ENCODE data around the gene ACTN1. TPM values are rescaled to one million over a fixed set of nuclear protein-coding genes. Genes with fewer than 3 reads are reported as not detected.

Gene ACTN1
- total RNA-seq, 1 experiment from 2014 or later = 212 TPM

- DNase-seq (ENCODE audit: low read depth, low spot score) = no peak
- Histone ChIP-seq H3K4me3 (ENCODE audit: low read depth in 2 of 2, low read length in 2 of 2) (no peak overlapping the region), H3K27me3 (ENCODE audit: control insufficient read depth, insufficient read depth, low read length) (no peaks in the 10 kb centered on the region), H3K4me1 (ENCODE audit: control insufficient read depth, insufficient read depth, low read length) (peaks cover 7% of the 10 kb centered on the region), H3K36me3 (ENCODE audit: control insufficient read depth, insufficient read depth, low read length) (no peaks in the 10 kb centered on the region), H3K9me3 (ENCODE audit: control insufficient read depth, insufficient read depth, low read depth, low read length) (no peaks in the 10 kb centered on the region), H3K27ac (ENCODE audit: low read length) (no peak overlapping the region)
- ChIA-PET CTCF (interaction anchor here (0.6 kb wide), 1 partner anchor 10 kb away, joined by 4 read pairs; no protein-coding TSS in a partner anchor), POLR2A (no interaction called here)
- in situ Hi-C loops (cut with HindIII; ENCODE audit: low pct_unique_long_range_greater_than_20kb, low sequenced_read_pairs) (no loop called here), intact Hi-C loops (cut with micrococcal nuclease; ENCODE audit: unreplicated experiment) (no loop called here)
- no peak for ATAC-seq
- no TSS peak for BruUV-seq (replicated peaks)
- TF ChIP-seq REST (IDR thresholded peaks at IDR 0.05; ENCODE audit: insufficient read depth in 1 of 2, low read depth in 2 of 2, low read length in 1 of 2) (no peak), SIN3A (IDR thresholded peaks at IDR 0.05; ENCODE audit: borderline replicate concordance, insufficient read depth, low read depth, low read length) (no peak), POLR2AphosphoS5 (IDR thresholded peaks at IDR 0.05; ENCODE audit: low read depth, low read length) (no peak), TCF7L2 (IDR thresholded peaks at IDR 0.05; ENCODE audit: low read depth, low read length) (no peak), CTCF (IDR thresholded peaks at IDR 0.05) (no peak)
Observed at GRCh38 chr14:69012256-69012953, 33.3 kb upstream of the ACTN1 start.

- TF ChIP-seq TCF7L2 (IDR thresholded peaks at IDR 0.05; ENCODE audit: low read depth, low read length) = no peak
- no peak for TF ChIP-seq SIN3A (IDR thresholded peaks at IDR 0.05; ENCODE audit: borderline replicate concordance, insufficient read depth, low read depth, low read length)
- no peak for TF ChIP-seq POLR2AphosphoS5 (IDR thresholded peaks at IDR 0.05; ENCODE audit: low read depth, low read length)
- TF ChIP-seq REST (IDR thresholded peaks at IDR 0.05; ENCODE audit: insufficient read depth in 1 of 2, low read depth in 2 of 2, low read length in 1 of 2) = no peak
- no peak for TF ChIP-seq CTCF (IDR thresholded peaks at IDR 0.05)
- no peak overlapping the region for H3K4me3 ChIP-seq (ENCODE audit: low read depth in 2 of 2, low read length in 2 of 2)
- BruUV-seq (replicated peaks) = no TSS peak
- no peaks in the 10 kb centered on the region for H3K27me3 ChIP-seq (ENCODE audit: control insufficient read depth, insufficient read depth, low read length)
- in situ Hi-C loops (cut with HindIII; ENCODE audit: low pct_unique_long_range_greater_than_20kb, low sequenced_read_pairs) (no loop called here), intact Hi-C loops (cut with micrococcal nuclease; ENCODE audit: unreplicated experiment) (no loop called here)
- H3K36me3 ChIP-seq (ENCODE audit: control insufficient read depth, insufficient read depth, low read length) = no peaks in the 10 kb centered on the region
- H3K27ac ChIP-seq (ENCODE audit: low read length) = no peak overlapping the region
- ChIA-PET CTCF (no interaction called here), POLR2A (no interaction called here)
- H3K4me1 ChIP-seq (ENCODE audit: control insufficient read depth, insufficient read depth, low read length) = peaks cover 7% of the 10 kb centered on the region
- DNase-seq (ENCODE audit: low read depth, low spot score) (no peak), ATAC-seq (no peak)
- no peaks in the 10 kb centered on the region for H3K9me3 ChIP-seq (ENCODE audit: control insufficient read depth, insufficient read depth, low read depth, low read length)
Observed at GRCh38 chr14:69010648-69011047, 31.5 kb upstream of the ACTN1 start.
